Fibroblast of lung (primary cell): ENCODE measurements around the gene NEURL1B. TPM values are rescaled to one million over a fixed set of nuclear protein-coding genes. Genes with fewer than 3 reads are reported as not detected.

Experiments used
- DNase-seq, 2 donors: peaks; one replicate each; pipeline versions ENCODE4 v3.0.0 to v3.0.0-alpha.2; 2010; ENCODE audit warnings: low read depth in 2 of 2
- H2AFZ ChIP-seq: 2 replicates; pipeline ENCODE4 v1.5.1; 2012; ENCODE audit warnings: low read length, control low read depth, inconsistent platforms
- H3K27ac ChIP-seq: 2 replicates; pipeline ENCODE4 v1.5.1; 2011; ENCODE audit warnings: low read length, control low read depth; ENCODE audit not compliant: insufficient read depth
- H3K27me3 ChIP-seq: 2 replicates; pipeline ENCODE4 v1.5.1; 2011; ENCODE audit warnings: mild to moderate bottlenecking, low read length; ENCODE audit not compliant: control insufficient read depth, insufficient read depth
- H3K36me3 ChIP-seq: 2 replicates; pipeline ENCODE4 v1.5.1; 2011; ENCODE audit warnings: low read length; ENCODE audit not compliant: control insufficient read depth, insufficient read depth
- H3K4me1 ChIP-seq: 2 replicates; pipeline ENCODE4 v1.5.1; 2011; ENCODE audit warnings: low read length; ENCODE audit not compliant: control insufficient read depth, insufficient read depth; ENCODE audit errors: extremely low read depth
- H3K4me2 ChIP-seq: 2 replicates; pipeline ENCODE4 v1.5.1; 2011; ENCODE audit warnings: low read length, control low read depth; ENCODE audit not compliant: insufficient read depth; ENCODE audit errors: extremely low read depth
- H3K4me3 ChIP-seq, 4 experiments: fragments of 200-600 bp in 1 of 4; sonication (generic) in 1 of 4; replicated peaks in 1 of 4; 2 replicates each; pipeline ENCODE4 v1.5.1; 2011 to 2016; ENCODE audit warnings: low read length in 4 of 4, low read depth in 3 of 4, mild to moderate bottlenecking in 3 of 4, control low read depth in 2 of 4, inconsistent platforms in 1 of 4, mixed read lengths in 1 of 4; ENCODE audit not compliant: insufficient read depth in 1 of 4; ENCODE audit errors: control extremely low read depth in 1 of 4
- H3K79me2 ChIP-seq: 2 replicates; pipeline ENCODE4 v1.5.1; 2012; ENCODE audit warnings: mild to moderate bottlenecking, low read length, inconsistent platforms; ENCODE audit not compliant: control insufficient read depth, insufficient read depth
- H3K9ac ChIP-seq: 2 replicates; pipeline ENCODE4 v1.5.1; 2011; ENCODE audit warnings: mild to moderate bottlenecking, low read length, control low read depth; ENCODE audit not compliant: insufficient read depth
- H3K9me3 ChIP-seq: 2 replicates; pipeline ENCODE4 v1.5.1; 2012; ENCODE audit warnings: low read depth, low read length; ENCODE audit not compliant: control insufficient read depth, insufficient read depth
- H4K20me1 ChIP-seq: 2 replicates; pipeline ENCODE4 v1.5.1; 2011; ENCODE audit warnings: low read length; ENCODE audit not compliant: control insufficient read depth, insufficient read depth; ENCODE audit errors: extremely low read depth
- EZH2 ChIP-seq: IDR thresholded peaks from 2 replicates; pipeline ENCODE4 v1.5.1; 2012; ENCODE audit warnings: low read length, control low read depth, mild to moderate bottlenecking; ENCODE audit errors: missing control alignments
- polyA plus RNA-seq, 2 donors: library from polyadenylated mRNA; depleted of rRNA in 1 of 2; stranded (reverse) in 1 of 2; unstranded in 1 of 2; fragments of >200 nt; gene quantifications; 2 replicates each; pipeline ENCODE4 v1.2.1, GENCODE V29; 2011 to 2012; ENCODE audit warnings: missing spikeins in 1 of 2
- total RNA-seq: library from RNA; depleted of rRNA; stranded (reverse); fragments of >200 nt; gene quantifications from 2 replicates; pipeline ENCODE4 v1.2.1, GENCODE V29; 2014
- TF ChIP-seq, protein P1 (sequence below), 2 donors: IDR thresholded peaks in 1 of 2; conservative IDR thresholded peaks in 1 of 2; 1 replicate in 1 of 2; 2 replicates in 1 of 2; pipeline ENCODE4 v1.5.1; 2011 to 2012; ENCODE audit warnings: low read length in 2 of 2, control low read depth in 1 of 2, inconsistent platforms in 1 of 2, low read depth in 1 of 2, mild to moderate bottlenecking in 1 of 2

NEURL1B gene
- total and polyA plus RNA-seq, 2 donors (not counting 1 experiment from before 2014, with no cell fraction given) = 5.0 to 6.1 TPM

DNA sequence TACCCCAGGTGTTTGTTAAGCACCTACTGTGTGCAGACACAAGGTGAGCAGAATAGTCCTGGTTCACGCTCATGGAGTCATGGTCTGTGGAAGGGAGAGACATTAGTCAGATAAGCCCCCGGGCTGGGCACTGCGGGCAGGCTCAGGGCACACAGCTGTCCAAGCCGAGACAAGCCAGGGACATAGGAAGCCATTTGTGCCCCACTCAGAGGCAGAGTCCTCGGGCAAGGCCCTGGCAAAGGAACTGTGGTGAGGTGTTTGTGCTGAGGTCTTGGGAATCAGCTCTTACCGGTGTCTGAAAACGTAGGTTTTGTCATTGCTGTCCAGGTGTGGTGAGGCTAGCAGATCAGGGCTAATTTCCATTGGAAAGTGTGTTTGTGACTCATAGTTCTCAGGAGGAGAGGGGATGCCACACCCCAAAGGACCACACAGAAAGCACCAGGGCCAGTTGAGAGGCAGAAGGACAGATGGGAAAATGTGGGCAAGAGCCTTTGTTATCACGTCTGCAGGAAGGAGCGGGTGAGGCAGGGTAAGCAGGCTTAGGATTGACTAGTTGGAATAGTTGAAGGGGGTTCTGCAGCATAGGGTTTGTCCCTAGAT is 46.1 kb upstream of the NEURL1B start:
- Histone ChIP-seq H4K20me1 (no peaks in the 10 kb centered on the region), H3K79me2 (no peaks in the 10 kb centered on the region), H3K4me1 (no peaks in the 10 kb centered on the region), H3K9me3 (no peaks in the 10 kb centered on the region), H2AFZ (no peak overlapping the region), H3K27ac (no peak overlapping the region), H3K36me3 (no peaks in the 10 kb centered on the region), H3K27me3 (peaks cover 2% of the 10 kb centered on the region), H3K4me3 (no peak overlapping the region), H3K9ac (no peak overlapping the region), H3K4me2 (no peak overlapping the region)
- TF ChIP-seq EZH2 = no peak
- TF ChIP-seq, protein P1, sequence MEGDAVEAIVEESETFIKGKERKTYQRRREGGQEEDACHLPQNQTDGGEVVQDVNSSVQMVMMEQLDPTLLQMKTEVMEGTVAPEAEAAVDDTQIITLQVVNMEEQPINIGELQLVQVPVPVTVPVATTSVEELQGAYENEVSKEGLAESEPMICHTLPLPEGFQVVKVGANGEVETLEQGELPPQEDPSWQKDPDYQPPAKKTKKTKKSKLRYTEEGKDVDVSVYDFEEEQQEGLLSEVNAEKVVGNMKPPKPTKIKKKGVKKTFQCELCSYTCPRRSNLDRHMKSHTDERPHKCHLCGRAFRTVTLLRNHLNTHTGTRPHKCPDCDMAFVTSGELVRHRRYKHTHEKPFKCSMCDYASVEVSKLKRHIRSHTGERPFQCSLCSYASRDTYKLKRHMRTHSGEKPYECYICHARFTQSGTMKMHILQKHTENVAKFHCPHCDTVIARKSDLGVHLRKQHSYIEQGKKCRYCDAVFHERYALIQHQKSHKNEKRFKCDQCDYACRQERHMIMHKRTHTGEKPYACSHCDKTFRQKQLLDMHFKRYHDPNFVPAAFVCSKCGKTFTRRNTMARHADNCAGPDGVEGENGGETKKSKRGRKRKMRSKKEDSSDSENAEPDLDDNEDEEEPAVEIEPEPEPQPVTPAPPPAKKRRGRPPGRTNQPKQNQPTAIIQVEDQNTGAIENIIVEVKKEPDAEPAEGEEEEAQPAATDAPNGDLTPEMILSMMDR (conservative IDR thresholded peaks at IDR 0.05 in 1 of 2, IDR thresholded peaks at IDR 0.05 in 1 of 2; ENCODE audit: low read depth in 1 of 2, low read length in 2 of 2) = no peak
- DNase-seq = no peak

DNA sequence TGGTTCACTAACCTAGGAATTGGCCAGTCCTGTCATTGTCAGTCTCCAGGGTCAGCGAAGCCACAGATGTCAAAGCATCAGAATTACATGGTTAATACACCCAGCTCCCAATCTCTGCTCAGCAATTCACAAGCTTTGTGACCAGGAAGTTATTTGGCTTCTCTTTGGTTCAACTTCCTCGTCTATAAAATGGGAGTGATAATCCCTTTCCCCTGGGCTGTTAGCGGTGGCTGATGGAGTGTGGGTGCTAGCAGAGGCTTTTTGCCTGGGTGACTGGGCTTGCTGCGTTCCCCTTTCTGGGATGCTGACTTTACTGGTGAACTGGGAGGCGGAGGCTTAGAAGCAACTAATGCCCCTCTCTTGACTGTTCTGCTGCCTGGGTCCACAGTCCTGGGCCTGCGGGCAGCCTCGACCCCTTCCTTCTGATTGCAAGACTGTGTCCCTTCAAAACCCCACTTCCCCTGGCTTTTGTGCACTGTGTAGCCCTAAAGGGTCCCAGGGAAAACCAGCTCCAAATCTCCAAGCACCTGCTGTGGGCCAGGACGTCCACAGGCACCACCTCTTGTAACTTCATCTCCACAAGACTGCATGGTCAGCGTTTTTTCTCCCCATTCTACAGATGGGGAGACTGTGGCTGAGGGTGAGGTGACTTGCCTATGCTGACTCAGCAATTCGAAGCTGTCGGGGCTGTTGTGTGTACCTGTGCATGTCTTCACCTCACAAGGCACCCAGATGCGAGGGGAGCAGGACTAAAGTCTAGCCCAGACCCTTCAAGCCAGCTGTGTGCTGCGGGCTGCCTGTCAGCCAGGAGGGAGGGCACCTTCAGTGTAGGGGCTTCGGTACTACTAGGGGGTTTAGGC is 45.2 kb upstream of the NEURL1B start:
- H3K79me2 ChIP-seq = no peaks in the 10 kb centered on the region
- no peak for TF ChIP-seq EZH2
- TF ChIP-seq, protein P1 (conservative IDR thresholded peaks at IDR 0.05 in 1 of 2, IDR thresholded peaks at IDR 0.05 in 1 of 2; ENCODE audit: low read depth in 1 of 2, low read length in 2 of 2) = no peak
- no peak for DNase-seq
- no peaks in the 10 kb centered on the region for H3K9me3 ChIP-seq
- no peaks in the 10 kb centered on the region for H3K27me3 ChIP-seq
- no peaks in the 10 kb centered on the region for H4K20me1 ChIP-seq
- H3K4me1 ChIP-seq = no peaks in the 10 kb centered on the region
- no peak overlapping the region for H3K4me3 ChIP-seq
- no peak overlapping the region for H2AFZ ChIP-seq
- no peaks in the 10 kb centered on the region for H3K36me3 ChIP-seq
- no peak overlapping the region for H3K4me2 ChIP-seq
- no peak overlapping the region for H3K9ac ChIP-seq
- no peak overlapping the region for H3K27ac ChIP-seq

DNA sequence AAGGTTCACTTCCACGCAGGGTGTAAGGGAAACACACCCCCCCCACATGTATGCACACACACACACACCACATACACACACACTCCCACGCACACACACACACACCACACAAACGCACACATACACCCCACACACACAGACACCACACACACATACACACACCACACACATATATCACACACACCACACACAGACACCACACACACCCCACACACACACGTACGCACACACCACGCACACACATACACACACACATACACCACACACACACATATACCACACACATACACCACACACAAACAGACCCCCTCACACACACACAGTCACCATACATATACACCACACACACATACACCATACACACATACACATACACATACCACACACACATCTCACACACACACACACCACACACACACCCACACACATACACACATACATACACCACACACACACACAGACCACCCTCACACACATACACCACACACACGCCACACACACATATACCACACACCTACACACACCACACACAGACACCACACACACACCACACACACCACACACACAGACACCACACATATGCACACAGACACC is 44.3 kb upstream of the NEURL1B start:
- no peaks in the 10 kb centered on the region for H3K27me3 ChIP-seq
- H3K9ac ChIP-seq = no peak overlapping the region
- no peaks in the 10 kb centered on the region for H3K9me3 ChIP-seq
- no peaks in the 10 kb centered on the region for H3K4me1 ChIP-seq
- H3K36me3 ChIP-seq = no peaks in the 10 kb centered on the region
- no peak overlapping the region for H3K4me2 ChIP-seq
- no peak for TF ChIP-seq EZH2
- TF ChIP-seq, protein P1 (conservative IDR thresholded peaks at IDR 0.05 in 1 of 2, IDR thresholded peaks at IDR 0.05 in 1 of 2; ENCODE audit: low read depth in 1 of 2, low read length in 2 of 2) = no peak
- no peak overlapping the region for H3K27ac ChIP-seq
- no peak overlapping the region for H2AFZ ChIP-seq
- no peak overlapping the region for H3K4me3 ChIP-seq
- H3K79me2 ChIP-seq = no peaks in the 10 kb centered on the region
- no peak for DNase-seq
- no peaks in the 10 kb centered on the region for H4K20me1 ChIP-seq
